Body of pancreas (tissue), 4 donors: ENCODE results near the gene AVPI1. TPM values are rescaled to one million over a fixed set of nuclear protein-coding genes. Genes with fewer than 3 reads are reported as not detected.
A peak's percentile ranks its signal among the peaks of the same experiment; 100 is the strongest.
"Not testable (repeated sequence)": the region's sequence is repeated elsewhere in the genome, so short reads cannot be mapped to it uniquely, and the experiment has no call there.

Source experiments
- ATAC-seq: fragments of 150-250 bp; one replicate; pipeline ENCODE4 v1.9.1; 2016
- DNase-seq, 4 donors: peaks; one replicate each; pipeline ENCODE4 v3.0.0-alpha.2; 2019
- H3K27ac ChIP-seq, 4 donors: fragments of 200-600 bp; sonication (generic); 1 replicate in 3 of 4; 2 replicates in 1 of 4; pipeline versions ENCODE4 v1.5.1 to v1.6.1; 2016 to 2019; ENCODE audit warnings: mild to moderate bottlenecking in 1 of 4, mixed read lengths in 1 of 4, moderate library complexity in 1 of 4
- H3K27me3 ChIP-seq, 2 donors: fragments of 200-600 bp; sonication (generic); one replicate each; pipeline ENCODE4 v1.6.0; 2016; ENCODE audit warnings: mild to moderate bottlenecking in 1 of 2
- H3K36me3 ChIP-seq, 2 donors: fragments of 200-600 bp; sonication (generic); replicated peaks in 1 of 2; 2 replicates each; pipeline ENCODE4 v1.5.1; 2016; ENCODE audit warnings: low read depth in 2 of 2; ENCODE audit not compliant: insufficient read depth in 1 of 2
- H3K4me1 ChIP-seq: fragments of 200-600 bp; sonication (generic); one replicate; pipeline ENCODE4 v1.6.0; 2016
- H3K4me3 ChIP-seq, 2 donors: fragments of 200-600 bp; sonication (generic); 1 replicate in 1 of 2; 2 replicates in 1 of 2; pipeline ENCODE4 v1.5.1; 2016 to 2019
- H3K9me3 ChIP-seq, 3 donors: fragments of 200-600 bp; sonication (generic); 1 replicate in 2 of 3; 2 replicates in 1 of 3; pipeline ENCODE4 v1.5.1; 2016
- POLR2A ChIP-seq, 3 donors: fragments of 450-650 bp; IDR thresholded peaks; one replicate each; pipeline ENCODE4 v1.6.1; 2016; ENCODE audit warnings: antibody characterized with exemption in 3 of 3, mild to moderate bottlenecking in 2 of 3
- WGBS, 2 donors: methylation state at CpG; one replicate each; pipeline ENCODE4 v1.1.5; 2017; 5-methylcytosine and 5-hydroxymethylcytosine counted together
- intact Hi-C: fragments of 100-400 bp; cut with DNase I; formaldehyde crosslinking; loops from one replicate; pipeline ENCODE4 v1.15.1; 2023
- total RNA-seq, 2 donors: library from RNA; depleted of rRNA; stranded (reverse); fragments of >200 nt; gene quantifications; one replicate each; pipeline ENCODE4 v1.1.0, GENCODE V29; 2016
- TF ChIP-seq, protein P1 (sequence below), 7 experiments: fragments of 450-650 bp in 4 of 7; fragments of 200-600 bp in 3 of 7; sonication (generic) in 3 of 7; IDR thresholded peaks; one replicate each; pipeline ENCODE4 v1.5.1; 2016 to 2019; ENCODE audit warnings: antibody characterized with exemption in 7 of 7

AVPI1 gene
- total RNA-seq, 2 donors from 2014 or later = 5.7 to 14.8 TPM

GRCh38 chr10:97687785-97688781 is 1.0 kb upstream of the AVPI1 start:
- H3K27me3 ChIP-seq = no peaks in the 10 kb centered on the region
- intact Hi-C loops = no loop called here
- ATAC-seq (no peak), DNase-seq (peak in 2 of 4 donors; percentile 27 to 49)
- peak overlapping the region; percentile 55 to 95 (median 92) for H3K27ac ChIP-seq
- TF ChIP-seq POLR2A (IDR thresholded peaks at IDR 0.05) = peak in 1 of 3 donors; percentile 6
- TF ChIP-seq, protein P1, sequence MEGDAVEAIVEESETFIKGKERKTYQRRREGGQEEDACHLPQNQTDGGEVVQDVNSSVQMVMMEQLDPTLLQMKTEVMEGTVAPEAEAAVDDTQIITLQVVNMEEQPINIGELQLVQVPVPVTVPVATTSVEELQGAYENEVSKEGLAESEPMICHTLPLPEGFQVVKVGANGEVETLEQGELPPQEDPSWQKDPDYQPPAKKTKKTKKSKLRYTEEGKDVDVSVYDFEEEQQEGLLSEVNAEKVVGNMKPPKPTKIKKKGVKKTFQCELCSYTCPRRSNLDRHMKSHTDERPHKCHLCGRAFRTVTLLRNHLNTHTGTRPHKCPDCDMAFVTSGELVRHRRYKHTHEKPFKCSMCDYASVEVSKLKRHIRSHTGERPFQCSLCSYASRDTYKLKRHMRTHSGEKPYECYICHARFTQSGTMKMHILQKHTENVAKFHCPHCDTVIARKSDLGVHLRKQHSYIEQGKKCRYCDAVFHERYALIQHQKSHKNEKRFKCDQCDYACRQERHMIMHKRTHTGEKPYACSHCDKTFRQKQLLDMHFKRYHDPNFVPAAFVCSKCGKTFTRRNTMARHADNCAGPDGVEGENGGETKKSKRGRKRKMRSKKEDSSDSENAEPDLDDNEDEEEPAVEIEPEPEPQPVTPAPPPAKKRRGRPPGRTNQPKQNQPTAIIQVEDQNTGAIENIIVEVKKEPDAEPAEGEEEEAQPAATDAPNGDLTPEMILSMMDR (IDR thresholded peaks at IDR 0.05) = no peak
- H3K4me1 ChIP-seq = peaks cover 50% of the 10 kb centered on the region
- H3K4me3 ChIP-seq = no peak overlapping the region
- H3K36me3 ChIP-seq = no peaks in the 10 kb centered on the region
- 41 to 45% methylated on average over 14 of the region's 14 CpGs for WGBS, 2 donors
- H3K9me3 ChIP-seq = no peaks in the 10 kb centered on the region

GRCh38 chr10:97686301-97686961 is 610 bp downstream of the AVPI1 start:
- Histone ChIP-seq H3K4me3 (peak overlapping the region; percentile 31 to 43), H3K36me3 (no peaks in the 10 kb centered on the region), H3K9me3 (no peaks in the 10 kb centered on the region), H3K4me1 (peaks cover 54% of the 10 kb centered on the region), H3K27me3 (no peaks in the 10 kb centered on the region), H3K27ac (peak overlapping the region; percentile 90 to 95 (median 93))
- 11 to 20% methylated on average over 7 to 14 of the region's 14 CpGs for WGBS, 2 donors
- DNase-seq = no peak
- no peak for TF ChIP-seq POLR2A (IDR thresholded peaks at IDR 0.05)
- TF ChIP-seq, protein P1 (IDR thresholded peaks at IDR 0.05) = no peak
- intact Hi-C loops = no loop called here
- ATAC-seq = peak; percentile 13

GRCh38 chr10:97685395-97685958 is 1.6 kb downstream of the AVPI1 start:
- Histone ChIP-seq H3K9me3 (no peaks in the 10 kb centered on the region), H3K27me3 (no peaks in the 10 kb centered on the region), H3K4me1 (peaks cover 54% of the 10 kb centered on the region), H3K36me3 (no peaks in the 10 kb centered on the region), H3K4me3 (no peak overlapping the region), H3K27ac (peak overlapping the region; percentile 32 to 95 (median 82))
- TF ChIP-seq, protein P1 (IDR thresholded peaks at IDR 0.05) = peak in 6 of 7 experiments; percentile 3 to 41 (median 28)
- TF ChIP-seq POLR2A (IDR thresholded peaks at IDR 0.05) = no peak
- intact Hi-C loops = no loop called here
- DNase-seq (peak in 3 of 4 donors; percentile 36 to 56 (median 49)), ATAC-seq (no peak)
- 5 to 14% methylated on average over 2 of the region's 2 CpGs for WGBS, 2 donors

DNA sequence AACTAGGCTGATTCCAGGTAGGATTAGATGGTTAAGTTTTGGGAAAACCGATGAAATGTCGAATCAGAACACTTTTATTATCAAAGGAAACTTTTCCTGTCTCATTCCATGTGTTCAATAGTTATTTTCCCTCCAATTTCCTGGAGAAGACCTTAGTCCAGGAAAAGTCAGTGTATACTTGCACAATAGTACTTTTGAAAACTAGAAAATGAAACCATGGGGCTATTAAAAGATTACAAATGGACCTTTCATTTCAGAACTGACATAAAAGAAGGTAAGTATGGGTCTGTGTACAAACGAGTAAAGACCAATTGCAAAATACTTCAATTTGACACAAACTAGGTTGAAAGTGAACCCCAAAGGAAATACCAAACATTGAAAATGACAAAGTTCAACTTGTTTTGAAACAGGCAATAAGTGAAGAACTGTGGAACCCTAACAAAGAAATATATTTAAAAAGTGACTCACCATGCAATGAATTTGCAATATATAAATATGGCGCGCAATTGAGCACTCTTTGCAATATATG is 2.1 kb downstream of the AVPI1 start:
- TF ChIP-seq, protein P1 (IDR thresholded peaks at IDR 0.05) = no peak
- TF ChIP-seq POLR2A (IDR thresholded peaks at IDR 0.05) = no peak
- H3K9me3 ChIP-seq = no peaks in the 10 kb centered on the region
- intact Hi-C loops = no loop called here
- DNase-seq = no peak
- H3K27ac ChIP-seq = peak overlapping the region; percentile 32 to 95 (median 82)
- peaks cover 54% of the 10 kb centered on the region for H3K4me1 ChIP-seq
- H3K36me3 ChIP-seq = no peaks in the 10 kb centered on the region
- H3K4me3 ChIP-seq = no peak overlapping the region
- no peaks in the 10 kb centered on the region for H3K27me3 ChIP-seq
- WGBS, 2 donors = 38 to 49% methylated on average over 5 of the region's 5 CpGs
- no peak for ATAC-seq

DNA sequence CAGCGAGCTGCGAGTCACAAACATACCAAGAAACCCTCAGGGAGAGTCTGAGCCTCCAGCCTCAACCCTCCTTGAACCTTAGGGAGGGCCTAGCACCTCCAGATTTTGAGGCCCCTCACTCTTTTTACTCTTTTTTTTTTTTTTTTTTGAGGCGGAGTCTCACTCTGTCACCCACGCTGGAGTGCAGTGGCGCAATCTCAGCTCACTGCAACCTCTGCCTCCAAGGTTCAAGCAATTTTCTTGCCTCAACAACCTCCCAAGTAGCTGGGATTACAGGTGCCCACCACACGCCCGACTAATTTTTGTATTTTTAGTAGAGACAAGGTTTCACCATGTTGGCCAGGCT is 2.7 kb downstream of the AVPI1 start:
- H3K27me3 ChIP-seq, H3K9me3 ChIP-seq, H3K4me3 ChIP-seq, ATAC-seq, intact Hi-C loops, H3K36me3 ChIP-seq, DNase-seq: not testable (repeated sequence)
- H3K4me1 ChIP-seq = peaks cover 54% of the 10 kb centered on the region
- peak overlapping the region in 3 of 4 donors; percentile 73 to 95 (median 90) for H3K27ac ChIP-seq
- 69 to 80% methylated on average over 6 to 7 of the region's 7 CpGs for WGBS, 2 donors
